ENCODE results near the gene PYGB.

Gene PYGB

GRCh38 chr20:25320035-25320800, 72.3 kb downstream of the PYGB start:
- H3K4me3 ChIP-seq (replicated peaks in 1 of 2; ENCODE audit: low read depth in 2 of 2, low read length in 2 of 2): no peak overlapping the region
- TF ChIP-seq, protein P1, sequence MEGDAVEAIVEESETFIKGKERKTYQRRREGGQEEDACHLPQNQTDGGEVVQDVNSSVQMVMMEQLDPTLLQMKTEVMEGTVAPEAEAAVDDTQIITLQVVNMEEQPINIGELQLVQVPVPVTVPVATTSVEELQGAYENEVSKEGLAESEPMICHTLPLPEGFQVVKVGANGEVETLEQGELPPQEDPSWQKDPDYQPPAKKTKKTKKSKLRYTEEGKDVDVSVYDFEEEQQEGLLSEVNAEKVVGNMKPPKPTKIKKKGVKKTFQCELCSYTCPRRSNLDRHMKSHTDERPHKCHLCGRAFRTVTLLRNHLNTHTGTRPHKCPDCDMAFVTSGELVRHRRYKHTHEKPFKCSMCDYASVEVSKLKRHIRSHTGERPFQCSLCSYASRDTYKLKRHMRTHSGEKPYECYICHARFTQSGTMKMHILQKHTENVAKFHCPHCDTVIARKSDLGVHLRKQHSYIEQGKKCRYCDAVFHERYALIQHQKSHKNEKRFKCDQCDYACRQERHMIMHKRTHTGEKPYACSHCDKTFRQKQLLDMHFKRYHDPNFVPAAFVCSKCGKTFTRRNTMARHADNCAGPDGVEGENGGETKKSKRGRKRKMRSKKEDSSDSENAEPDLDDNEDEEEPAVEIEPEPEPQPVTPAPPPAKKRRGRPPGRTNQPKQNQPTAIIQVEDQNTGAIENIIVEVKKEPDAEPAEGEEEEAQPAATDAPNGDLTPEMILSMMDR (IDR thresholded peaks at IDR 0.05; ENCODE audit: low read depth, low read length): no peak
- no peak for DNase-seq (ENCODE audit: low read depth in 2 of 2)

DNA sequence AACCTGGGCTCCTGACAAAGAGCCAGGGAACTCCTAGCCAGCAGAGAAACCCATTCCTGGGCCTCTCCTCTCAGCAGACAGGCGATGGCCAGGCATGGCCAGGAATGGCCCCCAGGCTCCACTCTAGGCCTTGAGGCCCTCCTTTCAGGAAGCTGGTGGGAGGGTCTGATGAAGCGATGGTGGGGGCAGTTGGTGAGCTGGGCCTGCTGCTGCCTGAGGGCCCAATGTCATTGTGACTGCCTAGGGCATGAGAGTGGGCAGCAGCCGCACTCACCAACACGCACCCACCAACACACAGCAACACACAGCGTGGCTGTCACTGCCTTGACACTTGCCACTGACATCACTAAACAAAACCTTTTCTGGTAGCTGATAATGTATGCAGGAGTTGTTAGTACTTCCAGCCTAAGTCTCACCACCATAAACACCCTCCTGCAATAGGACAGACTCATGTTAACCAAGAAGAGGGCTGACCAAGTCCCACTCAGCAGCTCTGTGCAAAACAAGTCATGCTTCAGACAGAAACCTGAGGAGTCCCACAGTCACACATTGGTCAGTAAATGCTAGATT, 73.5 kb downstream of the PYGB start:
- TF ChIP-seq, protein P1 (IDR thresholded peaks at IDR 0.05; ENCODE audit: low read depth, low read length): no peak
- no peak for DNase-seq (ENCODE audit: low read depth in 2 of 2)
- no peak overlapping the region for H3K4me3 ChIP-seq (replicated peaks in 1 of 2; ENCODE audit: low read depth in 2 of 2, low read length in 2 of 2)

DNA sequence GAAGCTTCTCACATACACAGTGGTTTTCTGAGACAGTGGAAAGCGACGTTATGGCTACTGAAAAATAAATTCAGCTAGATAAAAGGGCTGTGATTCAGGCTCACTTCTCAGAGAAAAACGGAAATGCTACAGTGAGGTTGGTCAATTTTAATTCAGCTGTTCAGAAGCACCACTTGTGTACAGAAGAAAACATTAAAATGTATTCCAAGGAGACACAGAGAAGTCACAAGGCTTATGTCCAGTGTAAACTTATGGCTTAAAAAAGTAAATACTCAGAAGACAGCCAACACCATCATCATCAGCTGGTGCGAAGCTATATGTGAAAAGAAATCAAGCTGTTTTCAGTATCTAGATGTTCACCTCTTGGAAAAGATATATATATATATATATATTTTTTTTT, 74.1 kb downstream of the PYGB start:
- no peak overlapping the region for H3K4me3 ChIP-seq (replicated peaks in 1 of 2; ENCODE audit: low read depth in 2 of 2, low read length in 2 of 2)
- TF ChIP-seq, protein P1 (IDR thresholded peaks at IDR 0.05; ENCODE audit: low read depth, low read length): no peak
- DNase-seq (ENCODE audit: low read depth in 2 of 2): no peak

GRCh38 chr20:25323496-25324246, 75.8 kb downstream of the PYGB start:
- no peak for DNase-seq (ENCODE audit: low read depth in 2 of 2)
- TF ChIP-seq, protein P1 (IDR thresholded peaks at IDR 0.05; ENCODE audit: low read depth, low read length): no peak

DNA sequence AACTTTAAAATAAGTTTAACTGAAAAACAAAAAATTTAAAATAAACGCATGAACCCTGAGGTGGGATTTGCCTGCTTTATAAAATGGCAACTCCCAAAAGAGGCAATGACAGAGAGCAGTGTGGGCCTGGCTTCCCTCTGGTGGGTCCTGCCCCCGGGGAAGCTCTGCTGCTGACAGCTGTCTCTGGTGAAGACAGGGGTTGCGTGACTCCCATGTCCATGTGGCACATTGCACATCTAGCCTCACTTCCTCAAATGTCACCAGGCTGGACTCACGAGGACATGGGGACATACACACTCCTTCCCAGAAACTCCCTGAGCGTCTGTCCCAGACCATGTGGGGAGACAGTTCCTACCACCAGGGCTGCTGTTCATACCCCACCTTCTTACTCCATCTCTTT, 76.5 kb downstream of the PYGB start:
- no peak for DNase-seq (ENCODE audit: low read depth in 2 of 2)
- H3K4me3 ChIP-seq (replicated peaks in 1 of 2; ENCODE audit: low read depth in 2 of 2, low read length in 2 of 2): no peak overlapping the region
- TF ChIP-seq, protein P1 (IDR thresholded peaks at IDR 0.05; ENCODE audit: low read depth, low read length): no peak

More at GRCh38 chr20:25323496-25324246, 75.8 kb downstream of the PYGB start:
- H3K4me3 ChIP-seq (replicated peaks in 1 of 2; ENCODE audit: low read depth in 2 of 2, low read length in 2 of 2): no peak overlapping the region

DNA sequence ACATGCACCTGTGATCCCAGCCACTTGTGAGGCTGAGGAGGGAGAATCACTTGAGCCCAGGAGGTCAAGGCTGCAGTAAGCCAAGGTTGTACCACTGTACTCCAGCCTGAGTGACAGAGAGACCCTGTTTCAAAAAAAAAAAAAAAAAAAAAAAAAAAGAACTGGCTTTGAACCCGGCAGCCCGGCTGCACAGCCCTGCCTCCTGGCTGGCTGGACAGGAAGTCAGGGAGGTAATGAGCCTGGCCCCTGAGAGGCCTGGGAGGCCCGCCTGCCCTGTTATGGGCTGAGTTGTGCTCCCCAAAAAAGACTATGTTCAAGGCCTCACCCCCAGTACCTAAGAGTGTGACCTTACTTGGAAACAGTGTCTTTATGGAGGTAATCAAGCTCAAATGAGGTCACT, 77.2 kb downstream of the PYGB start:
- DNase-seq (ENCODE audit: low read depth in 2 of 2): no peak
- H3K4me3 ChIP-seq (replicated peaks in 1 of 2; ENCODE audit: low read depth in 2 of 2, low read length in 2 of 2): no peak overlapping the region

More for the DNA sequence above, 77.2 kb downstream of the PYGB start:
- TF ChIP-seq, protein P1 (IDR thresholded peaks at IDR 0.05; ENCODE audit: low read depth, low read length): no peak

Measured in cardiac fibroblast (primary cell).